Measurements from ENCODE around the gene CEP68. TPM values are rescaled to one million over a fixed set of nuclear protein-coding genes. Genes with fewer than 3 reads are reported as not detected.

The CEP68 gene
- total and polyA plus RNA-seq, 11 donors, result 6.5 to 26.8 (median 16.4) TPM

DNA sequence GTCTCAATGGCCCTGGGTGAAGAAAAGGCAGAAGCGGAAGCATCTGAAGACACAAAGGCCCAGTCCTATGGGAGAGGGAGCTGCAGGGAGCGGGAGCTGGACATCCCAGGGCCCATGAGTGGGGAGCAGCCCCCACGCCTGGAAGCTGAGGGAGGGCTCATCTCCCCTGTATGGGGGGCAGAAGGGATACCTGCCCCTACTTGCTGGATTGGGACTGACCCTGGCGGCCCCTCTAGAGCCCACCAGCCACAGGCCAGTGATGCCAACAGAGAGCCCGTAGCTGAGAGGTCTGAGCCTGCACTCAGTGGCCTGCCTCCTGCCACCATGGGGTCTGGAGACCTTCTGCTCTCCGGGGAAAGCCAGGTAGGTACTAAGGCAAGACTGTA lies 13.2 kb downstream of the CEP68 start:
- peaks cover 0 to 55% (median 51%) of the 10 kb centered on the region in 9 donors for H3K36me3 ChIP-seq
- DNase-seq, result no peak
- intact Hi-C loops (cut with DNase I), result loop anchor here in 9 of 10 donors (5.0 to 10.0 kb wide), 10 partner anchors 58 to 505 kb away; partner anchors contain the start of genes RAB1A (in 2 of the 9) and SPRED2 (in 1 of the 9)
- no peaks in the 10 kb centered on the region for H3K27me3 ChIP-seq
- TF ChIP-seq CTCF (IDR thresholded peaks at IDR 0.05) (no peak), POLR2A (IDR thresholded peaks at IDR 0.05) (no peak)
- peak overlapping the region in 11 of 12 donors; percentile 12 to 66 (median 41) for H3K27ac ChIP-seq
- no peaks in the 10 kb centered on the region for H3K9me3 ChIP-seq
- 78 to 93% (median 87%) methylated on average over 5 to 6 of the region's 6 CpGs for WGBS, 4 donors
- no peak overlapping the region for H3K4me3 ChIP-seq
- peaks cover 10 to 82% (median 62%) of the 10 kb centered on the region in 12 donors for H3K4me1 ChIP-seq
- ATAC-seq, result no peak

GRCh38 chr2:65070172-65070830 lies 14.1 kb downstream of the CEP68 start:
- Histone ChIP-seq H3K4me1 (peaks cover 10 to 82% (median 61%) of the 10 kb centered on the region in 12 donors), H3K36me3 (peaks cover 0 to 62% (median 58%) of the 10 kb centered on the region in 9 donors), H3K9me3 (no peaks in the 10 kb centered on the region), H3K4me3 (no peak overlapping the region), H3K27ac (peak overlapping the region in 11 of 12 donors; percentile 12 to 66 (median 44)), H3K27me3 (no peaks in the 10 kb centered on the region)
- ATAC-seq, result peak; percentile 25 to 53 (median 44)
- no peak for DNase-seq
- TF ChIP-seq POLR2A (IDR thresholded peaks at IDR 0.05), result no peak
- TF ChIP-seq CTCF (IDR thresholded peaks at IDR 0.05), result peak in 6 of 12 donors; percentile 15 to 33 (median 31)
- intact Hi-C loops (cut with DNase I), result loop anchor here in 1 of 10 donors (5.0 kb wide), 2 partner anchors 62 to 97 kb away; partner anchors contain the start of gene RAB1A
- 34 to 53% (median 42%) methylated on average over 8 of the region's 8 CpGs for WGBS, 4 donors

- Histone ChIP-seq H3K4me3 (no peak overlapping the region), H3K4me1 (peaks cover 13 to 82% (median 61%) of the 10 kb centered on the region in 12 donors), H3K36me3 (peaks cover 0 to 65% (median 58%) of the 10 kb centered on the region in 9 donors), H3K27me3 (no peaks in the 10 kb centered on the region), H3K9me3 (no peaks in the 10 kb centered on the region), H3K27ac (peak overlapping the region in 8 of 12 donors; percentile 12 to 66 (median 46))
- 80 to 89% (median 85%) methylated on average over 4 to 6 of the region's 6 CpGs for WGBS, 4 donors
- DNase-seq (no peak), ATAC-seq (no peak)
- TF ChIP-seq CTCF (IDR thresholded peaks at IDR 0.05), result no peak
- no peak for TF ChIP-seq POLR2A (IDR thresholded peaks at IDR 0.05)
- intact Hi-C loops (cut with DNase I), result loop anchor here in 1 of 10 donors (5.0 kb wide), 2 partner anchors 61 to 96 kb away; partner anchors contain the start of gene RAB1A
Observed at GRCh38 chr2:65070856-65071255, 14.6 kb downstream of the CEP68 start.

DNA sequence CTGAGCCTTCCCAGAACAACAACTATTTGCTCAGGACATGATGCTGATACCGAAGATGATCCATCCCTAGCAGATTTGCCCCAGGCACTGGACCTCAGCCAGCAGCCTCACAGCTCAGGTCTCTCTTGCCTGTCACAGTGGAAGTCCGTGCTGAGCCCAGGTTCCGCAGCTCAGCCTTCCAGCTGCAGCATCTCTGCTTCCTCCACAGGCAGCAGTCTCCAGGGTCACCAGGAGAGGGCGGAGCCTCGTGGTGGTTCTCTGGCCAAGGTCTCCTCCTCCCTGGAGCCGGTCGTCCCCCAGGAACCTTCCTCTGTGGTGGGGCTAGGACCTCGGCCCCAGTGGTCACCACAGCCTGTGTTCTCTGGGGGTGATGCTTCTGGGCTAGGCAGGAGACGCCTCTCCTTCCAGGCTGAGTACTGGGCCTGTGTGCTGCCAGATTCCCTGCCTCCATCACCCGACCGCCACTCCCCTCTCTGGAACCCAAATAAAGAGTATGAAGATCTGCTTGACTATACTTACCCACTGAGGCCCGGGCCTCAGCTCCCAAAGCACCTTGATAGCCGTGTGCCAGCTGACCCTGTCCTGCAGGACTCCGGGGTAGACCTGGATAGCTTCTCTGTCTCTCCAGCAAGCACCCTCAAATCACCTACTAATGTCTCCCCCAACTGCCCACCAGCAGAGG lies 15.4 kb downstream of the CEP68 start:
- no peak overlapping the region for H3K4me3 ChIP-seq
- intact Hi-C loops (cut with DNase I), result loop anchor here in 1 of 10 donors (5.0 kb wide), 2 partner anchors 61 to 96 kb away; partner anchors contain the start of gene RAB1A
- H3K27me3 ChIP-seq, result no peaks in the 10 kb centered on the region
- TF ChIP-seq POLR2A (IDR thresholded peaks at IDR 0.05) (no peak), CTCF (IDR thresholded peaks at IDR 0.05) (peak in 6 of 12 donors; percentile 11 to 39 (median 26))
- DNase-seq, result peak in 3 of 5 donors; percentile 38 to 74 (median 45)
- peaks cover 17 to 86% (median 67%) of the 10 kb centered on the region in 12 donors for H3K4me1 ChIP-seq
- H3K36me3 ChIP-seq, result peaks cover 0 to 73% (median 58%) of the 10 kb centered on the region in 9 donors
- ATAC-seq, result peak in 1 of 4 donors; percentile 19
- H3K27ac ChIP-seq, result peak overlapping the region in 3 of 12 donors; percentile 55 to 66 (median 62)
- 62 to 75% (median 66%) methylated on average over 11 to 14 of the region's 14 CpGs for WGBS, 4 donors
- no peaks in the 10 kb centered on the region for H3K9me3 ChIP-seq

All from heart left ventricle (tissue), 16 donors.